HepG2 (cell line): ENCODE measurements around the gene FAM83D. TPM values are rescaled to one million over a fixed set of nuclear protein-coding genes. Genes with fewer than 3 reads are reported as not detected.

Experiments
- ATAC-seq: fragments of 200-7000 bp; cut with Tn5 transposase; 3 replicates; pipeline ENCODE4 v1.9.1; 2020; ENCODE audit warnings: mild to moderate bottlenecking, moderate library complexity
- BruUV-seq: library from RNA; stranded (reverse); fragments of 400-500 nt; replicated peaks from 2 replicates; lab custom pipeline; 2021; lab: Mats Ljungman, UMichigan
- CTCF ChIA-PET: fragments of 300-600 bp; formaldehyde crosslinking; extraction: SDS; loops from one replicate; lab custom pipeline; 2021; ENCODE audit warnings: low total read pairs, inconsistent platforms, low intra/inter-chr PET ratio; lab: Yijun Ruan, JAX
- POLR2A ChIA-PET: fragments of 350-600 bp; sonication (Branson Sonifier 250); formaldehyde crosslinking; loops from one replicate; lab custom pipeline; 2020; ENCODE audit warnings: antibody characterized with exemption, inconsistent platforms; lab: Yijun Ruan, JAX
- DNase-seq: peaks from one replicate; pipeline ENCODE4 v3.0.0-alpha.2; 2015; ENCODE audit warnings: low spot score
- FAIRE-seq: peaks from 3 replicates; lab custom pipeline; 2011; peaks lifted over from hg19 to GRCh38; lab: Jason Lieb, UNC
- H2AFZ ChIP-seq: one replicate; pipeline ENCODE4 v1.6.1; 2011; ENCODE audit warnings: low read length, inconsistent platforms
- H3K27ac ChIP-seq: fragments of 300-600 bp; 3 replicates; pipeline ENCODE4 v1.8.0; 2011; ENCODE audit warnings: mixed run types, mild to moderate bottlenecking, mixed read lengths, low read length, inconsistent platforms; ENCODE audit not compliant: insufficient read depth; ENCODE audit errors: extremely low read length
- H3K27me3 ChIP-seq, 2 experiments: fragments of 200-600 bp in 1 of 2; 2 replicates in 1 of 2; 3 replicates in 1 of 2; pipeline versions ENCODE4 v1.6.0 to v1.8.0; 2011; ENCODE audit warnings: low read length in 2 of 2, mild to moderate bottlenecking in 2 of 2, moderate library complexity in 2 of 2, inconsistent platforms in 1 of 2; ENCODE audit not compliant: insufficient read depth in 2 of 2, control insufficient read depth in 1 of 2
- H3K36me3 ChIP-seq, 2 experiments: fragments of 200-600 bp in 1 of 2; replicated peaks in 1 of 2; 2 replicates in 1 of 2; 3 replicates in 1 of 2; pipeline versions ENCODE4 v1.5.1 to v1.8.0; 2011; ENCODE audit warnings: low read length in 2 of 2, inconsistent platforms in 1 of 2; ENCODE audit not compliant: insufficient read depth in 2 of 2, control insufficient read depth in 1 of 2
- H3K4me1 ChIP-seq: 2 replicates; pipeline ENCODE4 v1.5.1; 2012; ENCODE audit warnings: low read length, inconsistent platforms; ENCODE audit not compliant: insufficient read depth
- H3K4me2 ChIP-seq: 2 replicates; pipeline ENCODE4 v1.6.0; 2011; ENCODE audit warnings: low read depth, low read length, inconsistent platforms
- H3K4me3 ChIP-seq, 3 experiments: fragments of 200-600 bp in 1 of 3; sonication (generic), shearing (Covaris generic) in 1 of 3; replicated peaks in 1 of 3; 2 replicates each; pipeline ENCODE4 v1.5.1; 2011 to 2016; ENCODE audit warnings: low read length in 3 of 3, inconsistent platforms in 2 of 3, low read depth in 2 of 3, mild to moderate bottlenecking in 2 of 3, control low read depth in 1 of 3, mixed read lengths in 1 of 3; ENCODE audit not compliant: insufficient read depth in 1 of 3
- H3K79me2 ChIP-seq: one replicate; pipeline ENCODE4 v1.6.1; 2011; ENCODE audit warnings: low read length, inconsistent platforms; ENCODE audit not compliant: insufficient read depth
- H3K9ac ChIP-seq: 2 replicates; pipeline ENCODE4 v1.6.0; 2011; ENCODE audit warnings: mild to moderate bottlenecking, low read depth, low read length, inconsistent platforms; ENCODE audit not compliant: insufficient read depth
- H3K9me3 ChIP-seq: 2 replicates; pipeline ENCODE4 v1.5.1; 2012; ENCODE audit warnings: mild to moderate bottlenecking, low read length
- H4K20me1 ChIP-seq: 2 replicates; pipeline ENCODE4 v1.6.0; 2011; ENCODE audit warnings: inconsistent platforms, mild to moderate bottlenecking, low read length, moderate library complexity; ENCODE audit not compliant: insufficient read depth
- ATF5 ChIP-seq: sonication (generic); formaldehyde crosslinking; IDR thresholded peaks from 2 replicates; pipeline ENCODE4 v1.4.0; 2020; ENCODE audit warnings: mild to moderate bottlenecking, low read depth, missing genetic modification reagents
- ATF7 ChIP-seq, 2 experiments: fragments of 450-650 bp in 1 of 2; sonication (generic) in 1 of 2; formaldehyde crosslinking in 1 of 2; IDR thresholded peaks; 2 replicates each; pipeline versions ENCODE4 v1.4.0 to v1.6.1; 2016 to 2020; ENCODE audit warnings: antibody characterized with exemption in 1 of 2, mild to moderate bottlenecking in 1 of 2, missing genetic modification reagents in 1 of 2
- ELF4 ChIP-seq: sonication (generic); formaldehyde crosslinking; IDR thresholded peaks from 2 replicates; pipeline ENCODE4 v1.5.0; 2020; ENCODE audit warnings: missing genetic modification reagents, mild to moderate bottlenecking, moderate library complexity, borderline replicate concordance
- HNF4A ChIP-seq: sonication (generic); formaldehyde crosslinking; IDR thresholded peaks from 2 replicates; pipeline ENCODE4 v1.4.0; 2020; ENCODE audit warnings: missing genetic modification reagents
- MZF1 ChIP-seq: sonication (generic); formaldehyde crosslinking; IDR thresholded peaks from 2 replicates; pipeline ENCODE4 v1.8.1; 2023; ENCODE audit warnings: mild to moderate bottlenecking, missing genetic modification reagents, borderline replicate concordance
- POLR2AphosphoS5 ChIP-seq: IDR thresholded peaks from 2 replicates; pipeline ENCODE4 v1.6.1; 2012; ENCODE audit warnings: low read depth, low read length
- SNRNP70 ChIP-seq: fragments of 200-400 bp; formaldehyde crosslinking; IDR thresholded peaks from 2 replicates; pipeline ENCODE4 v1.6.1; 2017; ENCODE audit warnings: mild to moderate bottlenecking, low read depth, low read length, moderate library complexity
- SSRP1 ChIP-seq: IDR thresholded peaks from 2 replicates; pipeline ENCODE4 v1.6.1; 2016; ENCODE audit warnings: control low read depth
- ZEB1 ChIP-seq: IDR thresholded peaks from 2 replicates; pipeline ENCODE4 v1.6.1; 2012; ENCODE audit warnings: mild to moderate bottlenecking, low read depth, inconsistent platforms; ENCODE audit not compliant: insufficient replicate concordance
- ZFP1 ChIP-seq: IDR thresholded peaks from 2 replicates; pipeline ENCODE4 v1.6.1; 2016
- ZNF121 ChIP-seq: sonication (generic); formaldehyde crosslinking; IDR thresholded peaks from 2 replicates; pipeline ENCODE4 v1.5.0; 2020; ENCODE audit warnings: mild to moderate bottlenecking, missing genetic modification reagents
- ZNF180 ChIP-seq: sonication (generic); formaldehyde crosslinking; IDR thresholded peaks from 2 replicates; pipeline ENCODE4 v1.4.0; 2020; ENCODE audit warnings: low read depth, missing genetic modification reagents, borderline replicate concordance
- ZNF230 ChIP-seq: sonication (generic); formaldehyde crosslinking; IDR thresholded peaks from 2 replicates; pipeline ENCODE4 v1.4.0; 2020; ENCODE audit warnings: mild to moderate bottlenecking, missing genetic modification reagents
- ZNF569 ChIP-seq: sonication (generic); formaldehyde crosslinking; IDR thresholded peaks from 2 replicates; pipeline ENCODE4 v1.5.0; 2020; ENCODE audit warnings: mild to moderate bottlenecking, missing genetic modification reagents, moderate library complexity, borderline replicate concordance
- ZNF746 ChIP-seq: sonication (generic); formaldehyde crosslinking; IDR thresholded peaks from 2 replicates; pipeline ENCODE4 v1.8.0; 2022; ENCODE audit warnings: mild to moderate bottlenecking, missing genetic modification reagents
- ZNF768 ChIP-seq: sonication (generic); formaldehyde crosslinking; IDR thresholded peaks from 2 replicates; pipeline ENCODE4 v1.4.0; 2020; ENCODE audit warnings: missing genetic modification reagents
- ZSCAN22 ChIP-seq: sonication (generic); formaldehyde crosslinking; IDR thresholded peaks from 2 replicates; pipeline ENCODE4 v1.4.0; 2020; ENCODE audit warnings: mild to moderate bottlenecking, missing genetic modification reagents
- ZSCAN25 ChIP-seq: sonication (generic); formaldehyde crosslinking; IDR thresholded peaks from 2 replicates; pipeline ENCODE4 v1.8.0; 2022; ENCODE audit warnings: mild to moderate bottlenecking, missing genetic modification reagents
- WGBS: methylation state at CpG from one replicate; pipeline ENCODE4 v1.1.6; 2017; ENCODE audit warnings: low lambda C conversion rate; 5-methylcytosine and 5-hydroxymethylcytosine counted together
- in situ Hi-C: cut with HindIII; loops from 2 replicates; pipeline ENCODE4 v1.10.0; 2017; ENCODE audit warnings: low pct_unique_long_range_greater_than_20kb; ENCODE audit not compliant: extremely low pct_ligation_motif_present
- intact Hi-C: fragments of 100-400 bp; cut with micrococcal nuclease; formaldehyde crosslinking; loops from one replicate; pipeline ENCODE4 v1.10.0; 2022; ENCODE audit not compliant: unreplicated experiment
- polyA plus RNA-seq, 8 experiments: library from polyadenylated mRNA; depleted of rRNA in 3 of 8; stranded (reverse) in 7 of 8; unstranded in 1 of 8; fragments of >200 nt; fragmentation: Illumina TruSeq in 4 of 8; extraction: Trizol in 4 of 8; gene quantifications; 2 replicates each; pipeline versions ENCODE4 v1.2.1 to v1.2.3, GENCODE V29; 2011 to 2016; ENCODE audit warnings: low read depth in 4 of 8, missing spikeins in 1 of 8, mixed read lengths in 1 of 8; ENCODE audit not compliant: insufficient read depth in 1 of 8
- total RNA-seq, 5 experiments: library from RNA; depleted of rRNA; stranded (reverse); fragments of >200 nt; fragmentation: Illumina TruSeq; extraction: Trizol; gene quantifications; 2 replicates each; pipeline ENCODE4 v1.2.3, GENCODE V29; 2016; ENCODE audit warnings: low read depth in 1 of 5
- TF ChIP-seq, protein P1 (sequence below): sonication (generic); formaldehyde crosslinking; IDR thresholded peaks from 2 replicates; pipeline ENCODE4 v1.5.1; 2020; ENCODE audit warnings: missing genetic modification reagents, mild to moderate bottlenecking, borderline replicate concordance
- TF ChIP-seq, protein P2 (sequence below): sonication (generic); formaldehyde crosslinking; IDR thresholded peaks from 2 replicates; pipeline ENCODE4 v1.8.1; 2022; ENCODE audit warnings: mild to moderate bottlenecking, missing genetic modification reagents

The FAM83D gene
- total and polyA plus RNA-seq, 2 of the 13 experiments (the other 11 are each of a cell fraction or from before 2014, with no cell fraction given) = 51.4 to 64.0 TPM

DNA sequence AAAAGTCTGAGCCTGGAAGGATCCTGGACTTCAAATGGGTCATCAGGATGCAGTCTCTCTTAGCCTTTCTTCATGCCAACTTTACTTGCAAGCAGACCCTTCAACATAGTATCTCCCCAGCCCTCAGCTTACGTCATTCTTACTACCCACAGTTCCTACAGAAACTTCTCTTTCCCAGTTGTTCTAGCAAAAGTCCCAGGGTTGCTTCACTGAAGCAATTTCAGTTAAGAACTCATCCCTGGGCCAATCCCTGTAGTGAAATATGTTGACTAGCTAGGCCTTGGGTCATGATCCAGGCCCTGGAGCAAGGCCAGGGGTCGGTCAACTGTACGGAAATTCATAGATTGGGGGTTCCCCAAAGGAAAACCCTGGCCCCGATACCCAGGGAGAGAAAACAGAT is 8.6 kb upstream of the FAM83D start:
- no peaks in the 10 kb centered on the region for H4K20me1 ChIP-seq
- TF ChIP-seq, protein P1, sequence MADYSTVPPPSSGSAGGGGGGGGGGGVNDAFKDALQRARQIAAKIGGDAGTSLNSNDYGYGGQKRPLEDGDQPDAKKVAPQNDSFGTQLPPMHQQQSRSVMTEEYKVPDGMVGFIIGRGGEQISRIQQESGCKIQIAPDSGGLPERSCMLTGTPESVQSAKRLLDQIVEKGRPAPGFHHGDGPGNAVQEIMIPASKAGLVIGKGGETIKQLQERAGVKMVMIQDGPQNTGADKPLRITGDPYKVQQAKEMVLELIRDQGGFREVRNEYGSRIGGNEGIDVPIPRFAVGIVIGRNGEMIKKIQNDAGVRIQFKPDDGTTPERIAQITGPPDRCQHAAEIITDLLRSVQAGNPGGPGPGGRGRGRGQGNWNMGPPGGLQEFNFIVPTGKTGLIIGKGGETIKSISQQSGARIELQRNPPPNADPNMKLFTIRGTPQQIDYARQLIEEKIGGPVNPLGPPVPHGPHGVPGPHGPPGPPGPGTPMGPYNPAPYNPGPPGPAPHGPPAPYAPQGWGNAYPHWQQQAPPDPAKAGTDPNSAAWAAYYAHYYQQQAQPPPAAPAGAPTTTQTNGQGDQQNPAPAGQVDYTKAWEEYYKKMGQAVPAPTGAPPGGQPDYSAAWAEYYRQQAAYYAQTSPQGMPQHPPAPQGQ (CRISPR knock-in tag) = no peak
- no peak for TF ChIP-seq ZNF230 (CRISPR knock-in tag)
- TF ChIP-seq ZNF746 (CRISPR knock-in tag) = 0 out of 2 replicates have a peak, but pooled peaks have one; percentile 26
- TF ChIP-seq MZF1 (CRISPR knock-in tag) = no peak
- 0 out of 2 replicates have a peak, but pooled peaks have one; percentile 41 for TF ChIP-seq ATF5 (CRISPR knock-in tag)
- TF ChIP-seq, protein P2, sequence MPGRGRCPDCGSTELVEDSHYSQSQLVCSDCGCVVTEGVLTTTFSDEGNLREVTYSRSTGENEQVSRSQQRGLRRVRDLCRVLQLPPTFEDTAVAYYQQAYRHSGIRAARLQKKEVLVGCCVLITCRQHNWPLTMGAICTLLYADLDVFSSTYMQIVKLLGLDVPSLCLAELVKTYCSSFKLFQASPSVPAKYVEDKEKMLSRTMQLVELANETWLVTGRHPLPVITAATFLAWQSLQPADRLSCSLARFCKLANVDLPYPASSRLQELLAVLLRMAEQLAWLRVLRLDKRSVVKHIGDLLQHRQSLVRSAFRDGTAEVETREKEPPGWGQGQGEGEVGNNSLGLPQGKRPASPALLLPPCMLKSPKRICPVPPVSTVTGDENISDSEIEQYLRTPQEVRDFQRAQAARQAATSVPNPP (CRISPR knock-in tag) = no peak
- TF ChIP-seq ZNF569 (CRISPR knock-in tag) = no peak
- TF ChIP-seq ELF4 = no peak
- TF ChIP-seq HNF4A (CRISPR knock-in tag) = peak; percentile 13; the same call in 1 of the 2 replicates
- no peak for TF ChIP-seq SSRP1 (CRISPR knock-in tag)
- TF ChIP-seq ZFP1 = no peak
- no peak for TF ChIP-seq SNRNP70
- no peak for TF ChIP-seq ZEB1
- TF ChIP-seq ZNF768 = no peak
- peak; percentile 68; the same call in 1 of the 2 replicates for TF ChIP-seq ATF7 (IDR thresholded peaks at IDR 0.05)
- no peak for TF ChIP-seq ATF7 (CRISPR knock-in tag; IDR thresholded peaks at IDR 0.05)
- no peak for TF ChIP-seq ZNF121 (CRISPR knock-in tag)
- no peak for TF ChIP-seq ZNF180 (CRISPR knock-in tag)
- no peak for TF ChIP-seq ZSCAN25 (CRISPR knock-in tag)
- no peak for TF ChIP-seq ZSCAN22 (CRISPR knock-in tag)
- TF ChIP-seq POLR2AphosphoS5 = no peak
- TF ChIP-seq, all 625 proteins: peak for 4
- Histone ChIP-seq H3K9ac (no peak overlapping the region), H3K4me1 (peaks cover 59% of the 10 kb centered on the region), H3K9me3 (no peaks in the 10 kb centered on the region), H3K79me2 (no peaks in the 10 kb centered on the region), H2AFZ (no peak overlapping the region), H3K27me3 (peaks cover 7 to 23% of the 10 kb centered on the region in 2 experiments; a peak in 4 of 5 replicates), H3K4me2 (peak overlapping the region; percentile 33), H3K36me3 (no peaks in the 10 kb centered on the region), H3K27ac (no peak overlapping the region), H3K4me3 (no peak overlapping the region)
- intact Hi-C loops (no loop called here), in situ Hi-C loops (no loop called here)
- no peak for FAIRE-seq
- no peak for DNase-seq
- BruUV-seq = no TSS peak
- 14% methylated on average over 4 of the region's 4 CpGs for WGBS
- POLR2A ChIA-PET = interaction anchor here (2.4 kb wide), 1 partner anchor 9 kb away, joined by 10 read pairs; the partner anchor contains the start of gene FAM83D
- no peak for ATAC-seq
- CTCF ChIA-PET = no interaction called here
